ENCODE data around the gene KRT81.

KRT81 gene

GRCh38 chr12:52267266-52267665, 24.1 kb downstream of the KRT81 start:
- Histone ChIP-seq H3K4me2 (ENCODE audit: low read depth, low read length, poor library complexity, severe bottlenecking) (no peak overlapping the region), H2AFZ (ENCODE audit: low read length) (no peak overlapping the region), H3F3A (ENCODE audit: low read depth) (no peaks in the 10 kb centered on the region), H3K9ac (ENCODE audit: low read depth, low read length, poor library complexity, severe bottlenecking) (no peak overlapping the region), H3K9me3 (ENCODE audit: insufficient read depth, low read depth, low read length) (no peaks in the 10 kb centered on the region), H3K9me2 (replicated peaks; ENCODE audit: low read depth, low read length) (no peaks in the 10 kb centered on the region), H3K79me2 (ENCODE audit: insufficient read depth, low read length) (no peaks in the 10 kb centered on the region), H3K36me3 (ENCODE audit: insufficient read depth, low read length) (no peaks in the 10 kb centered on the region), H4K20me1 (ENCODE audit: insufficient read depth, low read length, poor library complexity, severe bottlenecking) (no peaks in the 10 kb centered on the region), H3K27me3 (ENCODE audit: insufficient read depth, low read length, poor library complexity, severe bottlenecking) (no peaks in the 10 kb centered on the region), H3K4me3 (ENCODE audit: low read length, poor library complexity, severe bottlenecking) (no peak overlapping the region), H3K4me1 (ENCODE audit: insufficient read depth, low read length, poor library complexity, severe bottlenecking) (no peaks in the 10 kb centered on the region)
- TF ChIP-seq EZH2phosphoT487 (IDR thresholded peaks at IDR 0.05; ENCODE audit: borderline replicate concordance) (no peak), CTCF (conservative IDR thresholded peaks at IDR 0.05; ENCODE audit: low read length) (no peak)

- Histone ChIP-seq H3K36me3 (ENCODE audit: insufficient read depth, low read length) (no peaks in the 10 kb centered on the region), H3K4me2 (ENCODE audit: low read depth, low read length, poor library complexity, severe bottlenecking) (no peak overlapping the region), H2AFZ (ENCODE audit: low read length) (no peak overlapping the region), H4K20me1 (ENCODE audit: insufficient read depth, low read length, poor library complexity, severe bottlenecking) (no peaks in the 10 kb centered on the region), H3K9me2 (replicated peaks; ENCODE audit: low read depth, low read length) (no peaks in the 10 kb centered on the region), H3K4me3 (ENCODE audit: low read length, poor library complexity, severe bottlenecking) (no peak overlapping the region), H3K4me1 (ENCODE audit: insufficient read depth, low read length, poor library complexity, severe bottlenecking) (peaks cover 3% of the 10 kb centered on the region), H3F3A (ENCODE audit: low read depth) (no peaks in the 10 kb centered on the region), H3K27me3 (ENCODE audit: insufficient read depth, low read length, poor library complexity, severe bottlenecking) (no peaks in the 10 kb centered on the region), H3K9me3 (ENCODE audit: insufficient read depth, low read depth, low read length) (no peaks in the 10 kb centered on the region), H3K79me2 (ENCODE audit: insufficient read depth, low read length) (no peaks in the 10 kb centered on the region), H3K9ac (ENCODE audit: low read depth, low read length, poor library complexity, severe bottlenecking) (no peak overlapping the region)
- no peak for TF ChIP-seq CTCF (conservative IDR thresholded peaks at IDR 0.05; ENCODE audit: low read length)
These were observed 24.8 kb downstream of the KRT81 start for GRCh38 chr12:52266514-52266913.

GRCh38 chr12:52264435-52264825, 26.9 kb downstream of the KRT81 start:
- no peak overlapping the region for H3K4me2 ChIP-seq (ENCODE audit: low read depth, low read length, poor library complexity, severe bottlenecking)
- H3K9ac ChIP-seq (ENCODE audit: low read depth, low read length, poor library complexity, severe bottlenecking), result no peak overlapping the region
- H3K36me3 ChIP-seq (ENCODE audit: insufficient read depth, low read length), result no peaks in the 10 kb centered on the region
- no peaks in the 10 kb centered on the region for H4K20me1 ChIP-seq (ENCODE audit: insufficient read depth, low read length, poor library complexity, severe bottlenecking)
- no peaks in the 10 kb centered on the region for H3K79me2 ChIP-seq (ENCODE audit: insufficient read depth, low read length)
- no peak overlapping the region for H2AFZ ChIP-seq (ENCODE audit: low read length)
- TF ChIP-seq CTCF (conservative IDR thresholded peaks at IDR 0.05; ENCODE audit: low read length) (no peak), EZH2phosphoT487 (IDR thresholded peaks at IDR 0.05; ENCODE audit: borderline replicate concordance) (no peak)
- H3K4me3 ChIP-seq (ENCODE audit: low read length, poor library complexity, severe bottlenecking), result no peak overlapping the region
- H3K9me3 ChIP-seq (ENCODE audit: insufficient read depth, low read depth, low read length), result no peaks in the 10 kb centered on the region
- H3K27me3 ChIP-seq (ENCODE audit: insufficient read depth, low read length, poor library complexity, severe bottlenecking), result no peaks in the 10 kb centered on the region
- H3F3A ChIP-seq (ENCODE audit: low read depth), result peaks cover 7% of the 10 kb centered on the region; the same call in 1 of the 2 replicates
- H3K9me2 ChIP-seq (replicated peaks; ENCODE audit: low read depth, low read length), result no peaks in the 10 kb centered on the region
- H3K4me1 ChIP-seq (ENCODE audit: insufficient read depth, low read length, poor library complexity, severe bottlenecking), result peaks cover 23% of the 10 kb centered on the region
